ENCODE results near the gene DUOX1. TPM values are rescaled to one million over a fixed set of nuclear protein-coding genes. Genes with fewer than 3 reads are reported as not detected.

DUOX1 gene
- total RNA-seq, 1 donor from 2014 or later, result 0.11 TPM

DNA sequence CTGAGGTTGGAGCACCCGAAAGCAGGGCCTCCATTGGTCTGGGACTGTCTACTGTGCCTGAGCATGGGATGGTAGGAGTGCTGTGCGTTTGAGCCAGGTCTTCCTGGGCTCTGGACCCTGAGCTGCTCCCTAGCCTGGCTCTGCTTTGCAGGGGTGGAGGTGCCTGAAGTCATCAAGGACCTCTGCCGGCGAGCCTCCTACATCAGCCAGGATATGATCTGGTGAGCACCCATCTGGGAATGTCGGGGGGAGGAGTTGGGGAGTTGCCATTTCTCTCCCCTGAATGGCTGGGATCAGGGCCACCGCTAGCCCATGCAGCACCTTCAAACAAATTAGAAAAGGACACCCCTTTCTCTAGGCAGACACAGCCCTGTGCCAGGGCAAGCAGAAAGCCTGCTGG, 20.7 kb downstream of the DUOX1 start:
- ATAC-seq (ENCODE audit: low read depth) (no peak), DNase-seq (no peak)
- H3K27me3 Mint-ChIP-seq, result no peaks in the 10 kb centered on the region
- no peaks in the 10 kb centered on the region for H3K4me1 Mint-ChIP-seq
- TF ChIP-seq, protein P1, sequence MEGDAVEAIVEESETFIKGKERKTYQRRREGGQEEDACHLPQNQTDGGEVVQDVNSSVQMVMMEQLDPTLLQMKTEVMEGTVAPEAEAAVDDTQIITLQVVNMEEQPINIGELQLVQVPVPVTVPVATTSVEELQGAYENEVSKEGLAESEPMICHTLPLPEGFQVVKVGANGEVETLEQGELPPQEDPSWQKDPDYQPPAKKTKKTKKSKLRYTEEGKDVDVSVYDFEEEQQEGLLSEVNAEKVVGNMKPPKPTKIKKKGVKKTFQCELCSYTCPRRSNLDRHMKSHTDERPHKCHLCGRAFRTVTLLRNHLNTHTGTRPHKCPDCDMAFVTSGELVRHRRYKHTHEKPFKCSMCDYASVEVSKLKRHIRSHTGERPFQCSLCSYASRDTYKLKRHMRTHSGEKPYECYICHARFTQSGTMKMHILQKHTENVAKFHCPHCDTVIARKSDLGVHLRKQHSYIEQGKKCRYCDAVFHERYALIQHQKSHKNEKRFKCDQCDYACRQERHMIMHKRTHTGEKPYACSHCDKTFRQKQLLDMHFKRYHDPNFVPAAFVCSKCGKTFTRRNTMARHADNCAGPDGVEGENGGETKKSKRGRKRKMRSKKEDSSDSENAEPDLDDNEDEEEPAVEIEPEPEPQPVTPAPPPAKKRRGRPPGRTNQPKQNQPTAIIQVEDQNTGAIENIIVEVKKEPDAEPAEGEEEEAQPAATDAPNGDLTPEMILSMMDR (IDR thresholded peaks at IDR 0.05), result no peak
- no peak overlapping the region for H3K4me3 Mint-ChIP-seq
- intact Hi-C loops (cut with micrococcal nuclease), result no loop called here
- H3K36me3 Mint-ChIP-seq (ENCODE audit: low read depth), result peaks cover 11% of the 10 kb centered on the region
- CTCF ChIA-PET, result no interaction called here
- H3K27ac Mint-ChIP-seq, result no peak overlapping the region
- POLR2A ChIA-PET, result no interaction called here
- no peaks in the 10 kb centered on the region for H3K9me3 Mint-ChIP-seq

DNA sequence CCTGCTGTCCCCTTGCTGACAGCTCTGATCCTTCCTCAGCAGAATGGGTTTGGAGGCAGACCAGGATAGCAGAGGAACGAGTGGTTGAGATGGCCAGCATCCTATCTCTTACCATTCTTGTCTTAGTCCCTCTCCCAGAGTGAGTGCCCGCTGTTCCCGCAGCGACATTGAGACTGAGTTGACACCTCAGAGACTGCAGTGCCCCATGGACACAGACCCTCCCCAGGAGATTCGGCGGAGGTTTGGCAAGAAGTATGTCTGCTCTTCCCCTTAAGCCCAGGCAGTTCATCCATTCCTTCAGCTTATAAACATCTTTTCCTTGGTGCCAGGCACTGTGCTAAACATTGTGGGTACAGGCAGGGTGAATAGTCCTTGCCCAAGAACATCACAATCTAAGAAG, 21.2 kb downstream of the DUOX1 start:
- TF ChIP-seq, protein P1 (IDR thresholded peaks at IDR 0.05), result no peak
- Mint-ChIP-seq H3K9me3 (no peaks in the 10 kb centered on the region), H3K4me3 (no peak overlapping the region), H3K27ac (no peak overlapping the region), H3K4me1 (no peaks in the 10 kb centered on the region), H3K36me3 (ENCODE audit: low read depth) (peaks cover 11% of the 10 kb centered on the region), H3K27me3 (no peaks in the 10 kb centered on the region)
- CTCF ChIA-PET, result no interaction called here
- intact Hi-C loops (cut with micrococcal nuclease), result no loop called here
- DNase-seq (no peak), ATAC-seq (ENCODE audit: low read depth) (no peak)
- POLR2A ChIA-PET, result no interaction called here

DNA sequence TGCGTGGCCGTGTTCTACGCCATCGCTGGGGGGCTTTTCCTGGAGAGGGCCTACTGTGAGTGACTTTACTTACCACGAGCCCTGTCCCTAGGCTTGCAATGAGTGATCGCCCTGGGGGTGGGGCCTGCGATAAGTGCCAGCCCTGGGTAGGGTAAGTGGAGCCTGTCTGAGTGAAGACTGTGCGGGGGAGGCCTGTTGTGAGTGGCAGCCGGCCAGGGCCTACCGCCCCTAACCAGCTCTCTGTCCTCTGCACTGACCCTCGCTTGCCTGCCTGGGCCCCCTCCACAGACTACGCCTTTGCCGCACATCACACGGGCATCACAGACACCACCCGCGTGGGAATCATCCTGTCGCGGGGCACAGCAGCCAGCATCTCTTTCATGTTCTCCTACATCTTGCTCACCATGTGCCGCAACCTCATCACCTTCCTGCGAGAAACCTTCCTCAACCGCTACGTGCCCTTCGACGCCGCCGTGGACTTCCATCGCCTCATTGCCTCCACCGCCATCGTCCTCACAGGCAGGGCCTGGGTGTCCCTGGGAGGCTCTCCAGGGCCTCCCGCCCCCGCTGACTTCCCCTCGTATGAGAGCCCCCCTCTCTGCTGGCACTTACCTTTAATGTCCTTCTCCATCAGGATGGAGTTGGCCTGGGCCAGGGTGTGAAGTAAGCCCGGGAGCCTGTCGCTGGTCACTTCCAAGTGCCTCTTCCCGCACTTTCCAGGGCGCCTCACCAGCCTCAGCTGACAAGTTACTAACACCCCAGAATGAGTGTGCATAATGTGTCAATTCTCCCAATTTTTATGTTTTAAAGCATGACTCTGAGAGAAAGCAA, 22.4 kb downstream of the DUOX1 start:
- TF ChIP-seq, protein P1 (IDR thresholded peaks at IDR 0.05), result no peak
- intact Hi-C loops (cut with micrococcal nuclease), result no loop called here
- no peak overlapping the region for H3K27ac Mint-ChIP-seq
- ATAC-seq (ENCODE audit: low read depth) (no peak), DNase-seq (no peak)
- POLR2A ChIA-PET, result no interaction called here
- no peak overlapping the region for H3K4me3 Mint-ChIP-seq
- CTCF ChIA-PET, result no interaction called here
- H3K4me1 Mint-ChIP-seq, result no peaks in the 10 kb centered on the region
- H3K27me3 Mint-ChIP-seq, result no peaks in the 10 kb centered on the region
- H3K9me3 Mint-ChIP-seq, result no peaks in the 10 kb centered on the region
- H3K36me3 Mint-ChIP-seq (ENCODE audit: low read depth), result peaks cover 11% of the 10 kb centered on the region

DNA sequence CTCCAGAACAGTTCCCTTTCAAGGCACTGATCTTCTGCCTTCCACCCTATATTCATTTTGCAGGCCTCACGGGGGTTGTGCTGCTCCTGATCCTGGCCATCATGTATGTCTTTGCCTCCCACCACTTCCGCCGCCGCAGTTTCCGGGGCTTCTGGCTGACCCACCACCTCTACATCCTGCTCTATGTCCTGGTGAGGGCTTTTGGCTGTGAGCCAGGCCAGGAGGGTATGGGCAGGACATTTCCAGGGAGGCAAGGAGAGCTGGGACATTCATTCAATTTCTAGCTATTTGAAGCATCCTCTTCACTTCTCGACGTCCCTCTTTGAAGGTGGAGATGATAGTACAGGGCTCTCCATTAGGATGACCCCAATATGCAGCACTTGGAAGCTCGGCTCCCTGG, 25.9 kb downstream of the DUOX1 start:
- no peak for DNase-seq
- intact Hi-C loops (cut with micrococcal nuclease), result no loop called here
- Mint-ChIP-seq H3K4me3 (no peak overlapping the region), H3K27me3 (no peaks in the 10 kb centered on the region), H3K27ac (no peak overlapping the region), H3K4me1 (peaks cover 4% of the 10 kb centered on the region), H3K36me3 (ENCODE audit: low read depth) (peaks cover 18% of the 10 kb centered on the region), H3K9me3 (no peaks in the 10 kb centered on the region)
- TF ChIP-seq, protein P1 (IDR thresholded peaks at IDR 0.05), result no peak
- no peak for ATAC-seq (ENCODE audit: low read depth)
- ChIA-PET POLR2A (interaction anchor here (0.7 kb wide), 1 partner anchor 25 kb away, joined by 3 read pairs; no protein-coding TSS in a partner anchor), CTCF (no interaction called here)

DNA sequence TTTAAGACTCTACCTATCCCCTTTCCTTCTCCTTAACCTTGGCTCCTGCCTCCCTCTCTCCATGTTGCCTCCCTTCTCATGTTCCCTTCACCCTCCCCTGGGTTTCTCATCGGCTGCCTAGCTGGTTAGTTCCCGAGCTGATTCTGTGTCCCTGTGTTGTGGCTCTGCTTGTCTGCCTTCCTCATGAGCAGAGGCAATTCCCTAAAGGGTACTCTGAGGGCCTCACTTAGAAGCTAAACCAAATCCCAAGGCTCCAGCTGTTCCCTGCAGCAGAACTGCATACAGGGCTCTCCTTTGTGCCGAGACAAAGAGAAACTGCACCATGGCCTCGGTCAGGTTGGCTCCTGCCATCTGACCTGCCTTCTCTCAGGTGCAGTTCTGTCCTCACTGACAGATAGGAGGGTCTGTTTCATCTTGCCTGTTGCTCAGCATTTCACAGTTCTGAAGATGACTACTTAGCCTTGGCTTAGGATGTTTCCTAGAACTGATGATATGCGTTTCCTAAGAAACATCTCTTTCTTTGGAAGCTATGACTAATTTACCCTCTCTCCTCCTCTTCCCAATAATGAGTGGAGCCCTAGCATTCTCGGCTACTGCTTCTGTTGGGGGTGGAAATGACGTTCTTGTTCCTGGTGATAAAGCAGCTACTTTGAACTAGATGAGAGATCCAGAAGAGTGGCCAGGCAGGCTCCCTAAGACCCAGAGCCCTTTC, 27.1 kb downstream of the DUOX1 start:
- intact Hi-C loops (cut with micrococcal nuclease), result no loop called here
- H3K4me1 Mint-ChIP-seq, result peaks cover 4% of the 10 kb centered on the region
- no peak overlapping the region for H3K27ac Mint-ChIP-seq
- no peak for ATAC-seq (ENCODE audit: low read depth)
- H3K36me3 Mint-ChIP-seq (ENCODE audit: low read depth), result peaks cover 15% of the 10 kb centered on the region
- TF ChIP-seq, protein P1 (IDR thresholded peaks at IDR 0.05), result no peak
- DNase-seq, result no peak
- H3K9me3 Mint-ChIP-seq, result no peaks in the 10 kb centered on the region
- H3K4me3 Mint-ChIP-seq, result no peak overlapping the region
- H3K27me3 Mint-ChIP-seq, result no peaks in the 10 kb centered on the region
- ChIA-PET CTCF (interaction anchor here (0.6 kb wide), 1 partner anchor 13 kb away, joined by 3 read pairs; no protein-coding TSS in a partner anchor), POLR2A (interaction anchor here (0.6 kb wide), 1 partner anchor 112 kb away, joined by 4 read pairs; no protein-coding TSS in a partner anchor)
